ENCODE results near the gene GAL3ST2. TPM values are rescaled to one million over a fixed set of nuclear protein-coding genes. Genes with fewer than 3 reads are reported as not detected.

Gene GAL3ST2
- total and polyA plus RNA-seq, 2 of the 8 experiments (the other 6 are each of a cell fraction or from before 2014, with no cell fraction given) = not detected

GRCh38 chr2:241777170-241777685 is 606 bp downstream of the GAL3ST2 start (continued):
- TF ChIP-seq E2F6 (IDR thresholded peaks at IDR 0.05) (no peak), ZNF274 (IDR thresholded peaks at IDR 0.05; ENCODE audit: borderline replicate concordance, extremely low read depth, low read length) (no peak), YY1 (IDR thresholded peaks at IDR 0.05; ENCODE audit: low read depth, low read length) (no peak), ASH2L (IDR thresholded peaks at IDR 0.05; ENCODE audit: low read length) (no peak), CBX8 (IDR thresholded peaks at IDR 0.05; ENCODE audit: borderline replicate concordance, low read depth, low read length) (no peak), SUZ12 (IDR thresholded peaks at IDR 0.05; ENCODE audit: low read length) (no peak)

Data from H1 (cell line).